Measurements from ENCODE around the gene FAM13C. TPM values are rescaled to one million over a fixed set of nuclear protein-coding genes. Genes with fewer than 3 reads are reported as not detected.
A peak's percentile ranks its signal among the peaks of the same experiment; 100 is the strongest.

Gene FAM13C
- polyA plus RNA-seq, 2 of the 4 experiments (the other 2 are of a cell fraction): not detected

DNA sequence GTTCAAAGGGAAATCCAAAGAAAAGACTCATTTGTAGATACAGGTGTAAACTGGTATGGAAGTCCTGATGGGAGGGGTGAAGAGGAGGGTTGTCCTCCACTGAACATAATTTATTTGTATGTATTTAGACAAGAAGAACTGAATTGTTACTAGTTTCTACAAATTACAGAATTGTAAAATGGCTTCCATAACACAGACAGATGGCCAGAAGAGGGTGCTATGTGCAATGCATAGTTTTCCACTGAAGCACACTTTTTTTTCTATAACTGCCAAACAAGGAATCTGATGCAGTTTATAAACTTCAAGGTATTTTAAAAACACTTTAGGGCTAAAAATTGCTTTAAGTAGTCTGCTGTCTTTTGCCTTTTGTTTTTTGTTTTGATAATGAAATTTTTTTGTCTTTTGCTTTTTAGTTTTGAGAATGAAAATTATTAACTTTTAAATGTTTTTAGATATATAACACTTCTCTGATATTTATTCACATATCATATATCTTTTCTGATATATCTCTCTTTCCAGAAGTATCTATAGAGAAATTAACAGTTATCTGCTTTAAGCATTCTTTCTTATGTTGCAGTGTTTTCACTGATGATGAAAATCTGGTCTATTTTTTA lies 127.4 kb downstream of the FAM13C start:
- Histone ChIP-seq H3K27ac (no peak overlapping the region), H3K4me2 (no peak overlapping the region), H3K9me3 (no peaks in the 10 kb centered on the region), H3K4me3 (no peak overlapping the region), H3K4me1 (no peaks in the 10 kb centered on the region)
- POLR2A ChIA-PET: no interaction called here
- ATAC-seq (peak in 1 of 2 experiments; percentile 48; a peak in 1 of 6 replicates), DNase-seq (ENCODE audit: low read depth in 1 of 2, low spot score in 1 of 2) (peak in 1 of 2 experiments; percentile 44), FAIRE-seq (peak; percentile 80)
- peak; percentile 61; the same call in 2 of the 3 replicates for TF ChIP-seq SMC3 (IDR thresholded peaks at IDR 0.05)
- TF ChIP-seq, protein P1, sequence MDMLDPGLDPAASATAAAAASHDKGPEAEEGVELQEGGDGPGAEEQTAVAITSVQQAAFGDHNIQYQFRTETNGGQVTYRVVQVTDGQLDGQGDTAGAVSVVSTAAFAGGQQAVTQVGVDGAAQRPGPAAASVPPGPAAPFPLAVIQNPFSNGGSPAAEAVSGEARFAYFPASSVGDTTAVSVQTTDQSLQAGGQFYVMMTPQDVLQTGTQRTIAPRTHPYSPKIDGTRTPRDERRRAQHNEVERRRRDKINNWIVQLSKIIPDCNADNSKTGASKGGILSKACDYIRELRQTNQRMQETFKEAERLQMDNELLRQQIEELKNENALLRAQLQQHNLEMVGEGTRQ (IDR thresholded peaks at IDR 0.05): no peak
- TF ChIP-seq EP300 (IDR thresholded peaks at IDR 0.05): no peak
- TF ChIP-seq POLR2A (IDR thresholded peaks at IDR 0.05; ENCODE audit: low read length): no peak
- TF ChIP-seq, protein P2, sequence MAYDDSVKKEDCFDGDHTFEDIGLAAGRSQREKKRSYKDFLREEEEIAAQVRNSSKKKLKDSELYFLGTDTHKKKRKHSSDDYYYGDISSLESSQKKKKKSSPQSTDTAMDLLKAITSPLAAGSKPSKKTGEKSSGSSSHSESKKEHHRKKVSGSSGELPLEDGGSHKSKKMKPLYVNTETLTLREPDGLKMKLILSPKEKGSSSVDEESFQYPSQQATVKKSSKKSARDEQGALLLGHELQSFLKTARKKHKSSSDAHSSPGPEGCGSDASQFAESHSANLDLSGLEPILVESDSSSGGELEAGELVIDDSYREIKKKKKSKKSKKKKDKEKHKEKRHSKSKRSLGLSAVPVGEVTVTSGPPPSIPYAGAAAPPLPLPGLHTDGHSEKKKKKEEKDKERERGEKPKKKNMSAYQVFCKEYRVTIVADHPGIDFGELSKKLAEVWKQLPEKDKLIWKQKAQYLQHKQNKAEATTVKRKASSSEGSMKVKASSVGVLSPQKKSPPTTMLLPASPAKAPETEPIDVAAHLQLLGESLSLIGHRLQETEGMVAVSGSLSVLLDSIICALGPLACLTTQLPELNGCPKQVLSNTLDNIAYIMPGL (CRISPR knock-in tag; IDR thresholded peaks at IDR 0.05; ENCODE audit: borderline replicate concordance): no peak
- no peak for TF ChIP-seq ZC3H11A (IDR thresholded peaks at IDR 0.05)
- no peak for TF ChIP-seq HOXA7 (CRISPR knock-in tag; IDR thresholded peaks at IDR 0.05)
- TF ChIP-seq JUN (IDR thresholded peaks at IDR 0.05): no peak
- peak; percentile 52 to 55 for TF ChIP-seq RAD21 (conservative IDR thresholded peaks at IDR 0.05 in 1 of 2, IDR thresholded peaks at IDR 0.05 in 1 of 2)
- TF ChIP-seq GATA3 (IDR thresholded peaks at IDR 0.05; ENCODE audit: borderline replicate concordance): no peak
- no peak for TF ChIP-seq POLR2AphosphoS2 (conservative IDR thresholded peaks at IDR 0.05; ENCODE audit: low read length)
- no peak for TF ChIP-seq EHF (CRISPR knock-in tag; IDR thresholded peaks at IDR 0.05)
- TF ChIP-seq PHF8 (IDR thresholded peaks at IDR 0.05; ENCODE audit: borderline replicate concordance, low read depth): no peak
- no peak for TF ChIP-seq FOXS1 (CRISPR knock-in tag; IDR thresholded peaks at IDR 0.05)
- TF ChIP-seq, protein P3, sequence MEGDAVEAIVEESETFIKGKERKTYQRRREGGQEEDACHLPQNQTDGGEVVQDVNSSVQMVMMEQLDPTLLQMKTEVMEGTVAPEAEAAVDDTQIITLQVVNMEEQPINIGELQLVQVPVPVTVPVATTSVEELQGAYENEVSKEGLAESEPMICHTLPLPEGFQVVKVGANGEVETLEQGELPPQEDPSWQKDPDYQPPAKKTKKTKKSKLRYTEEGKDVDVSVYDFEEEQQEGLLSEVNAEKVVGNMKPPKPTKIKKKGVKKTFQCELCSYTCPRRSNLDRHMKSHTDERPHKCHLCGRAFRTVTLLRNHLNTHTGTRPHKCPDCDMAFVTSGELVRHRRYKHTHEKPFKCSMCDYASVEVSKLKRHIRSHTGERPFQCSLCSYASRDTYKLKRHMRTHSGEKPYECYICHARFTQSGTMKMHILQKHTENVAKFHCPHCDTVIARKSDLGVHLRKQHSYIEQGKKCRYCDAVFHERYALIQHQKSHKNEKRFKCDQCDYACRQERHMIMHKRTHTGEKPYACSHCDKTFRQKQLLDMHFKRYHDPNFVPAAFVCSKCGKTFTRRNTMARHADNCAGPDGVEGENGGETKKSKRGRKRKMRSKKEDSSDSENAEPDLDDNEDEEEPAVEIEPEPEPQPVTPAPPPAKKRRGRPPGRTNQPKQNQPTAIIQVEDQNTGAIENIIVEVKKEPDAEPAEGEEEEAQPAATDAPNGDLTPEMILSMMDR (IDR thresholded peaks at IDR 0.05): peak; percentile 64
- TF ChIP-seq NR3C1 (IDR thresholded peaks at IDR 0.05): no peak
- no peak for TF ChIP-seq MAFK (IDR thresholded peaks at IDR 0.05; ENCODE audit: partially characterized antibody)
- TF ChIP-seq ZFP36 (IDR thresholded peaks at IDR 0.05; ENCODE audit: borderline replicate concordance, partially characterized antibody): no peak
- TF ChIP-seq CBX2 (IDR thresholded peaks at IDR 0.05; ENCODE audit: borderline replicate concordance, low read depth): no peak
- CTCF ChIA-PET: interaction anchor here (3.5 kb wide), 1 partner anchor 387 kb away, joined by 11 read pairs; no protein-coding TSS in a partner anchor

DNA sequence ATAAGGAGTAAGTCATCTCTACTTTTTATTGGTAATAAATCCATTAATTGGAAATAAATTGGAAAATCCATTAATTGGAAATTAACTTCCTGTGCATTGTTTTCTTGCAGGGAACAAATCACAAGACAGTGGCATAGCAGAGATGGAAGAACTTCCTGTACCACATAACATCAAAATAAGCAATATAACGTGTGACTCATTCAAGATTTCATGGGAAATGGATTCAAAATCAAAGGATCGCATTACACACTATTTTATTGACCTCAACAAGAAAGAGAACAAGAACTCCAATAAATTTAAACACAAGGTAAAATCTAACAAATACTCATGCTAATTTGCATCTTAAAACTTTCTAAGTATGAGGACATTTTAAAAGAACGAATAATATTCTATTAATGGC lies 128.2 kb downstream of the FAM13C start:
- DNase-seq (ENCODE audit: low read depth in 1 of 2, low spot score in 1 of 2) (no peak), FAIRE-seq (no peak), ATAC-seq (no peak)
- no peaks in the 10 kb centered on the region for H3K9me3 ChIP-seq
- TF ChIP-seq FOSL2 (IDR thresholded peaks at IDR 0.05): no peak
- TF ChIP-seq FOSL2 (CRISPR knock-in tag; IDR thresholded peaks at IDR 0.05): no peak
- TF ChIP-seq POLR2AphosphoS2 (conservative IDR thresholded peaks at IDR 0.05; ENCODE audit: low read length): no peak
- TF ChIP-seq CHD2 (IDR thresholded peaks at IDR 0.05; ENCODE audit: low read length, partially characterized antibody): no peak
- TF ChIP-seq RFX5 (IDR thresholded peaks at IDR 0.05): no peak
- TF ChIP-seq, protein P4, sequence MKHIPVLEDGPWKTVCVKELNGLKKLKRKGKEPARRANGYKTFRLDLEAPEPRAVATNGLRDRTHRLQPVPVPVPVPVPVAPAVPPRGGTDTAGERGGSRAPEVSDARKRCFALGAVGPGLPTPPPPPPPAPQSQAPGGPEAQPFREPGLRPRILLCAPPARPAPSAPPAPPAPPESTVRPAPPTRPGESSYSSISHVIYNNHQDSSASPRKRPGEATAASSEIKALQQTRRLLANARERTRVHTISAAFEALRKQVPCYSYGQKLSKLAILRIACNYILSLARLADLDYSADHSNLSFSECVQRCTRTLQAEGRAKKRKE (CRISPR knock-in tag; IDR thresholded peaks at IDR 0.05; ENCODE audit: low read depth): no peak
- no peak for TF ChIP-seq HOXA7 (CRISPR knock-in tag; IDR thresholded peaks at IDR 0.05)
- TF ChIP-seq MAFK (IDR thresholded peaks at IDR 0.05; ENCODE audit: partially characterized antibody): no peak
- no peak for TF ChIP-seq HOXB13 (CRISPR knock-in tag; IDR thresholded peaks at IDR 0.05; ENCODE audit: low read depth)
- TF ChIP-seq ZNF302 (CRISPR knock-in tag; IDR thresholded peaks at IDR 0.05): no peak
- no peak for TF ChIP-seq RARB (CRISPR knock-in tag; IDR thresholded peaks at IDR 0.05)
- TF ChIP-seq NPAS2 (CRISPR knock-in tag; IDR thresholded peaks at IDR 0.05; ENCODE audit: borderline replicate concordance): no peak
- CTCF ChIA-PET: no interaction called here
- no peaks in the 10 kb centered on the region for H3K4me1 ChIP-seq
- no peak overlapping the region for H3K27ac ChIP-seq
- WGBS (ENCODE audit: missing lambda C conversion rate): 36% methylated on average over 3 of the region's 3 CpGs
- no peak overlapping the region for H3K4me3 ChIP-seq
- H3K4me2 ChIP-seq: no peak overlapping the region
- POLR2A ChIA-PET: no interaction called here
